ENCODE measurements around the gene CCBE1. TPM values are rescaled to one million over a fixed set of nuclear protein-coding genes. Genes with fewer than 3 reads are reported as not detected.

Gene CCBE1
- total and polyA plus RNA-seq, 7 donors = 0.01 to 0.77 (median 0.14) TPM; not detected in 1

- WGBS, 3 donors = 82 to 87% (median 82%) methylated on average over 8 of the region's 8 CpGs
- TF ChIP-seq CTCF (IDR thresholded peaks at IDR 0.05) = no peak
- no peak for ATAC-seq
Measured at GRCh38 chr18:59528866-59529265, 168.4 kb downstream of the CCBE1 start.

GRCh38 chr18:59520562-59521355 is 176.5 kb downstream of the CCBE1 start:
- Histone ChIP-seq H3K9me3 (peaks cover 3% of the 10 kb centered on the region), H3K4me1 (no peaks in the 10 kb centered on the region), H3K4me3 (no peak overlapping the region), H3K27ac (no peak overlapping the region), H3K27me3 (ENCODE audit: insufficient read depth in 3 of 3, low read length in 2 of 3) (no peaks in the 10 kb centered on the region), H3K36me3 (ENCODE audit: insufficient read depth in 1 of 2, low read depth in 1 of 2) (no peaks in the 10 kb centered on the region)
- DNase-seq (no peak), ATAC-seq (no peak)
- no peak for TF ChIP-seq CTCF (IDR thresholded peaks at IDR 0.05)
- WGBS, 3 donors = 45 to 52% (median 48%) methylated on average over 4 of the region's 4 CpGs
- intact Hi-C loops (cut with DNase I) = no loop called here

More at GRCh38 chr18:59528866-59529265, 168.4 kb downstream of the CCBE1 start:
- no peak for DNase-seq
- Histone ChIP-seq H3K4me3 (no peak overlapping the region), H3K27ac (no peak overlapping the region), H3K27me3 (ENCODE audit: insufficient read depth in 3 of 3, low read length in 2 of 3) (no peaks in the 10 kb centered on the region), H3K9me3 (peaks cover 5% of the 10 kb centered on the region), H3K36me3 (ENCODE audit: insufficient read depth in 1 of 2, low read depth in 1 of 2) (no peaks in the 10 kb centered on the region), H3K4me1 (no peaks in the 10 kb centered on the region)
- intact Hi-C loops (cut with DNase I) = no loop called here

GRCh38 chr18:59518705-59519104 is 178.5 kb downstream of the CCBE1 start:
- intact Hi-C loops (cut with DNase I) = no loop called here
- DNase-seq (no peak), ATAC-seq (no peak)
- H3K27ac ChIP-seq = no peak overlapping the region
- H3K9me3 ChIP-seq = no peaks in the 10 kb centered on the region
- 48 to 62% (median 59%) methylated on average over 2 of the region's 2 CpGs for WGBS, 3 donors
- H3K27me3 ChIP-seq (ENCODE audit: insufficient read depth in 3 of 3, low read length in 2 of 3) = peaks cover 0 to 3% (median 0%) of the 10 kb centered on the region in 3 donors
- no peaks in the 10 kb centered on the region for H3K4me1 ChIP-seq
- no peaks in the 10 kb centered on the region for H3K36me3 ChIP-seq (ENCODE audit: insufficient read depth in 1 of 2, low read depth in 1 of 2)
- TF ChIP-seq CTCF (IDR thresholded peaks at IDR 0.05) = no peak
- H3K4me3 ChIP-seq = no peak overlapping the region

DNA sequence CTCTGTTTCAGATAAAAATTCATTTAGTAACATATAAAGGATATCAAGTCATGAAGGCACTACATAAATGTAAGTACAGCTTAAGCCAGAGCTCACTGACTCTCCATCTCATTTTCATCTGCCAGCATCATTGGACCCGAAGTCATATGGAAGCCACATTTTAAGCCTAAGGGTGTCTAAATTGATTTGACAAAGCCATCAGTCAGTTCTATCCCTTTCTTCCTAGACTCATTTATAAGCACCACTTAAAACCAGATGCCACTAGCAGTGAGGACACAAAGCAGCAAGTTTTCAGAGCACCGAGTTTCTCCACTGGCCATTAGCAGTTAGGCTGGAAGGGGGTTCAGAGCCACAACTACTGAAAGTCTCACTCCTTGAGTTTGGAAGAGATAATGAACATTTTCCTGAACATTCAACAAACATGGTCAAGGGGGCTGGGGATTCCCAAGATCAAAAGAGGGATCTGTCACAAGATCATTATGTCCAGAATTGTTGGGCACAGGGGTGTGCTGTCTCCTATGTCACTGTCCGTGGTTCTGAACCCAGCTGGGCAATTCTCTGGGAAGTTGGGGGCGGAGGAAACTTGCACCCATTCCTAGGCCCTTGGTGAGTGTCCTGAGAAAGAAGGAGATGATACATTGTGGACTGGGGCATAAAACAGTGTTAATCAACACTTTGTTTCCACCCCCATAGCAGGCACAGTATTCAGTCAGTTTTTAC is 179.6 kb downstream of the CCBE1 start:
- no peak overlapping the region for H3K4me3 ChIP-seq
- H3K27ac ChIP-seq = no peak overlapping the region
- WGBS, 3 donors = 57 to 62% (median 60%) methylated on average over 4 of the region's 4 CpGs
- DNase-seq (no peak), ATAC-seq (no peak)
- TF ChIP-seq CTCF (IDR thresholded peaks at IDR 0.05) = no peak
- H3K9me3 ChIP-seq = no peaks in the 10 kb centered on the region
- peaks cover 0 to 3% (median 0%) of the 10 kb centered on the region in 3 donors for H3K27me3 ChIP-seq (ENCODE audit: insufficient read depth in 3 of 3, low read length in 2 of 3)
- intact Hi-C loops (cut with DNase I) = no loop called here
- H3K4me1 ChIP-seq = no peaks in the 10 kb centered on the region
- H3K36me3 ChIP-seq (ENCODE audit: insufficient read depth in 1 of 2, low read depth in 1 of 2) = no peaks in the 10 kb centered on the region

Data from psoas muscle (tissue), 8 donors.